Neural progenitor cell (in vitro differentiated cells): ENCODE data around the gene STX1B. TPM values are rescaled to one million over a fixed set of nuclear protein-coding genes. Genes with fewer than 3 reads are reported as not detected.

Experiments used
- DNase-seq: peaks from one replicate; pipeline ENCODE4 v3.0.0-alpha.2; 2016; ENCODE audit warnings: low spot score
- H2AFZ ChIP-seq: fragments of 200-600 bp; sonication (generic); replicated peaks from 2 replicates; pipeline ENCODE4 v1.6.1; 2016; ENCODE audit warnings: antibody characterized with exemption
- H3F3A ChIP-seq: fragments of 200-600 bp; sonication (generic); 2 replicates; pipeline ENCODE4 v1.6.1; 2016; ENCODE audit warnings: antibody characterized with exemption, low read depth
- H3K27ac ChIP-seq: fragments of 200-600 bp; sonication (generic); 2 replicates; pipeline ENCODE4 v1.5.1; 2016; ENCODE audit warnings: mild to moderate bottlenecking
- H3K27me3 ChIP-seq: fragments of 200-600 bp; sonication (generic); 2 replicates; pipeline ENCODE4 v1.6.1; 2016; ENCODE audit warnings: mild to moderate bottlenecking, moderate library complexity
- H3K36me3 ChIP-seq: fragments of 200-600 bp; sonication (generic); 2 replicates; pipeline ENCODE4 v1.5.1; 2016
- H3K4me1 ChIP-seq: fragments of 200-600 bp; sonication (generic); 2 replicates; pipeline ENCODE4 v1.6.1; 2016; ENCODE audit warnings: mixed run types
- H3K4me2 ChIP-seq: fragments of 200-600 bp; sonication (generic); 2 replicates; pipeline ENCODE4 v1.6.1; 2016
- H3K4me3 ChIP-seq: fragments of 200-600 bp; sonication (generic); 2 replicates; pipeline ENCODE4 v1.5.1; 2016
- H3K79me2 ChIP-seq: fragments of 200-600 bp; sonication (generic); 2 replicates; pipeline ENCODE4 v1.6.1; 2016; ENCODE audit warnings: low read depth
- H3K9ac ChIP-seq: fragments of 200-600 bp; sonication (generic); 2 replicates; pipeline ENCODE4 v1.6.1; 2016
- H3K9me3 ChIP-seq: fragments of 200-600 bp; sonication (generic); 2 replicates; pipeline ENCODE4 v1.5.1; 2016; ENCODE audit warnings: low read depth
- H4K20me1 ChIP-seq: fragments of 200-600 bp; sonication (generic); 2 replicates; pipeline ENCODE4 v1.6.1; 2016; ENCODE audit warnings: low read depth
- H3K27ac Mint-ChIP-seq: 3 replicates; pipeline ENCODE4 v1.8.0; 2021; ENCODE audit warnings: mixed read lengths
- H3K27me3 Mint-ChIP-seq: 2 replicates; pipeline ENCODE4 v1.8.0; 2022; ENCODE audit warnings: low read depth, mild to moderate bottlenecking, inconsistent platforms, moderate library complexity, mixed read lengths; ENCODE audit not compliant: insufficient read depth
- H3K36me3 Mint-ChIP-seq: 3 replicates; pipeline ENCODE4 v1.8.0; 2021; ENCODE audit warnings: mixed read lengths
- H3K4me1 Mint-ChIP-seq: 3 replicates; pipeline ENCODE4 v1.8.0; 2021; ENCODE audit warnings: mixed read lengths
- H3K4me3 Mint-ChIP-seq: 3 replicates; pipeline ENCODE4 v1.8.0; 2021; ENCODE audit warnings: mild to moderate bottlenecking, moderate library complexity, mixed read lengths
- H3K9me3 Mint-ChIP-seq: 3 replicates; pipeline ENCODE4 v1.8.0; 2020; ENCODE audit warnings: mixed read lengths
- CTCF ChIP-seq: fragments of 200-600 bp; sonication (generic); IDR thresholded peaks from 2 replicates; pipeline ENCODE4 v1.5.1; 2017; ENCODE audit warnings: antibody characterized with exemption, mild to moderate bottlenecking
- EZH2 ChIP-seq: fragments of 200-600 bp; sonication (generic); IDR thresholded peaks from 2 replicates; pipeline ENCODE4 v1.6.1; 2017; ENCODE audit warnings: antibody characterized with exemption, mild to moderate bottlenecking, moderate library complexity
- EZH2phosphoT487 ChIP-seq: fragments of 200-600 bp; sonication (generic); IDR thresholded peaks from 2 replicates; pipeline ENCODE4 v1.6.1; 2017; ENCODE audit warnings: antibody characterized with exemption
- total RNA-seq: library from RNA; depleted of rRNA; stranded (reverse); fragments of >200 nt; gene quantifications from 2 replicates; pipeline ENCODE4 v1.2.3, GENCODE V29; 2015; ENCODE audit warnings: low replicate concordance

STX1B gene
- total RNA-seq, 1 donor from 2014 or later, result 7.3 TPM

- DNase-seq, result no peak
- H3K27me3 ChIP-seq, result no peaks in the 10 kb centered on the region
- no peak overlapping the region for H3K9ac ChIP-seq
- no peak overlapping the region for H3K4me3 ChIP-seq
- peaks cover 6% of the 10 kb centered on the region for H3K27me3 Mint-ChIP-seq
- H2AFZ ChIP-seq, result no peak overlapping the region
- no peaks in the 10 kb centered on the region for H3K4me1 ChIP-seq
- H3K4me3 Mint-ChIP-seq, result no peak overlapping the region
- H3K4me2 ChIP-seq, result no peak overlapping the region
- no peak overlapping the region for H3K27ac ChIP-seq
- no peaks in the 10 kb centered on the region for H3K36me3 ChIP-seq
- H3K4me1 Mint-ChIP-seq, result no peaks in the 10 kb centered on the region
- H3F3A ChIP-seq, result no peaks in the 10 kb centered on the region
- H3K9me3 Mint-ChIP-seq, result no peaks in the 10 kb centered on the region
- no peak for TF ChIP-seq EZH2
- no peak for TF ChIP-seq EZH2phosphoT487
- no peak for TF ChIP-seq CTCF
- no peaks in the 10 kb centered on the region for H3K79me2 ChIP-seq
- no peak overlapping the region for H3K27ac Mint-ChIP-seq
- no peaks in the 10 kb centered on the region for H3K9me3 ChIP-seq
- peaks cover 44% of the 10 kb centered on the region for H3K36me3 Mint-ChIP-seq
- H4K20me1 ChIP-seq, result peaks cover 3% of the 10 kb centered on the region
Measured at GRCh38 chr16:30969246-30969842, 41.1 kb downstream of the STX1B start.

- TF ChIP-seq EZH2phosphoT487 (no peak), EZH2 (no peak), CTCF (no peak)
- Mint-ChIP-seq H3K4me3 (no peak overlapping the region), H3K27me3 (peaks cover 4% of the 10 kb centered on the region), H3K4me1 (no peaks in the 10 kb centered on the region), H3K9me3 (no peaks in the 10 kb centered on the region), H3K27ac (no peak overlapping the region), H3K36me3 (peaks cover 43% of the 10 kb centered on the region)
- Histone ChIP-seq H3K79me2 (no peaks in the 10 kb centered on the region), H3F3A (no peaks in the 10 kb centered on the region), H3K4me3 (no peak overlapping the region), H3K4me2 (no peak overlapping the region), H4K20me1 (peaks cover 7% of the 10 kb centered on the region), H3K4me1 (no peaks in the 10 kb centered on the region), H3K9me3 (no peaks in the 10 kb centered on the region), H3K36me3 (peaks cover under 1% of the 10 kb centered on the region), H3K9ac (no peak overlapping the region), H3K27ac (no peak overlapping the region), H3K27me3 (no peaks in the 10 kb centered on the region), H2AFZ (no peak overlapping the region)
- no peak for DNase-seq
Measured at GRCh38 chr16:30967795-30968194, 42.6 kb downstream of the STX1B start.

- Histone ChIP-seq H3K4me1 (no peaks in the 10 kb centered on the region), H3K4me2 (no peak overlapping the region), H2AFZ (no peak overlapping the region), H3K4me3 (no peak overlapping the region), H3K27ac (no peak overlapping the region), H3K9ac (no peak overlapping the region), H3K36me3 (peaks cover 4% of the 10 kb centered on the region), H3K27me3 (no peaks in the 10 kb centered on the region), H3K79me2 (no peaks in the 10 kb centered on the region), H3F3A (no peaks in the 10 kb centered on the region), H4K20me1 (peaks cover 7% of the 10 kb centered on the region), H3K9me3 (no peaks in the 10 kb centered on the region)
- H3K27me3 Mint-ChIP-seq, result peaks cover 7% of the 10 kb centered on the region
- H3K4me3 Mint-ChIP-seq, result no peak overlapping the region
- no peaks in the 10 kb centered on the region for H3K9me3 Mint-ChIP-seq
- H3K36me3 Mint-ChIP-seq, result peaks cover 40% of the 10 kb centered on the region
- H3K4me1 Mint-ChIP-seq, result no peaks in the 10 kb centered on the region
- DNase-seq, result no peak
- H3K27ac Mint-ChIP-seq, result no peak overlapping the region
- no peak for TF ChIP-seq EZH2phosphoT487
- TF ChIP-seq EZH2, result no peak
- TF ChIP-seq CTCF, result no peak
Measured at GRCh38 chr16:30966033-30966619, 44.3 kb downstream of the STX1B start.
